B cell (primary cell): ENCODE data around the gene CATSPER1.

Source experiments
- CTCF ChIP-seq: fragments of 200-600 bp; IDR thresholded peaks from one replicate; pipeline ENCODE4 v1.8.0; 2022; ENCODE audit warnings: antibody characterized with exemption, mild to moderate bottlenecking
- EZH2 ChIP-seq: IDR thresholded peaks from 2 replicates; pipeline ENCODE4 v1.6.1; 2012; ENCODE audit warnings: borderline replicate concordance, low read depth, mild to moderate bottlenecking, moderate library complexity, low read length; ENCODE audit not compliant: insufficient read depth, poor library complexity, severe bottlenecking

GRCh38 chr11:65981972-65982823 lies 44.1 kb downstream of the CATSPER1 start:
- TF ChIP-seq CTCF (no peak), EZH2 (no peak)
